Fibroblast of lung (primary cell): ENCODE measurements around the gene HDHD3.

Experiments
- CTCF ChIP-seq, 2 donors: IDR thresholded peaks in 1 of 2; conservative IDR thresholded peaks in 1 of 2; 1 replicate in 1 of 2; 2 replicates in 1 of 2; pipeline ENCODE4 v1.5.1; 2011 to 2012; ENCODE audit warnings: low read length in 2 of 2, control low read depth in 1 of 2, inconsistent platforms in 1 of 2, low read depth in 1 of 2, mild to moderate bottlenecking in 1 of 2
- EZH2 ChIP-seq: IDR thresholded peaks from 2 replicates; pipeline ENCODE4 v1.5.1; 2012; ENCODE audit warnings: low read length, control low read depth, mild to moderate bottlenecking; ENCODE audit errors: missing control alignments

GRCh38 chr9:113380869-113381378 lies 4.1 kb upstream of the HDHD3 start:
- TF ChIP-seq CTCF (conservative IDR thresholded peaks at IDR 0.05 in 1 of 2, IDR thresholded peaks at IDR 0.05 in 1 of 2; ENCODE audit: low read depth in 1 of 2, low read length in 2 of 2): no peak
- no peak for TF ChIP-seq EZH2
